Mucosa of rectum (tissue), 2 donors: ENCODE measurements around the gene INHBC.

Experiments used
- H3K27ac ChIP-seq, 2 donors: one replicate each; pipeline ENCODE4 v1.7.0; 2013; ENCODE audit warnings: inconsistent platforms in 2 of 2, low read depth in 2 of 2, low read length in 2 of 2
- H3K27me3 ChIP-seq, 2 donors: one replicate each; pipeline ENCODE4 v1.7.0; 2013; ENCODE audit warnings: low read length in 2 of 2; ENCODE audit not compliant: control insufficient read depth in 2 of 2, insufficient read depth in 2 of 2
- H3K36me3 ChIP-seq, 2 donors: one replicate each; pipeline ENCODE4 v1.7.0; 2013; ENCODE audit warnings: low read length in 2 of 2; ENCODE audit not compliant: control insufficient read depth in 2 of 2, insufficient read depth in 2 of 2
- H3K4me1 ChIP-seq, 2 donors: one replicate each; pipeline ENCODE4 v1.7.0; 2013; ENCODE audit warnings: low read length in 2 of 2, mild to moderate bottlenecking in 1 of 2; ENCODE audit not compliant: control insufficient read depth in 2 of 2, insufficient read depth in 2 of 2
- H3K4me3 ChIP-seq, 2 donors: one replicate each; pipeline ENCODE4 v1.7.0; 2013; ENCODE audit warnings: low read length in 2 of 2
- H3K9ac ChIP-seq, 2 donors: one replicate each; pipeline ENCODE4 v1.7.0; 2013; ENCODE audit warnings: low read length in 2 of 2, low read depth in 1 of 2, mild to moderate bottlenecking in 1 of 2
- H3K9me3 ChIP-seq, 2 donors: one replicate each; pipeline ENCODE4 v1.7.0; 2013; ENCODE audit warnings: low read length in 2 of 2; ENCODE audit not compliant: control insufficient read depth in 2 of 2
- donor health status: healthy.
- donor health status: Normal muscosa, but diverticular disease.

Gene INHBC

DNA sequence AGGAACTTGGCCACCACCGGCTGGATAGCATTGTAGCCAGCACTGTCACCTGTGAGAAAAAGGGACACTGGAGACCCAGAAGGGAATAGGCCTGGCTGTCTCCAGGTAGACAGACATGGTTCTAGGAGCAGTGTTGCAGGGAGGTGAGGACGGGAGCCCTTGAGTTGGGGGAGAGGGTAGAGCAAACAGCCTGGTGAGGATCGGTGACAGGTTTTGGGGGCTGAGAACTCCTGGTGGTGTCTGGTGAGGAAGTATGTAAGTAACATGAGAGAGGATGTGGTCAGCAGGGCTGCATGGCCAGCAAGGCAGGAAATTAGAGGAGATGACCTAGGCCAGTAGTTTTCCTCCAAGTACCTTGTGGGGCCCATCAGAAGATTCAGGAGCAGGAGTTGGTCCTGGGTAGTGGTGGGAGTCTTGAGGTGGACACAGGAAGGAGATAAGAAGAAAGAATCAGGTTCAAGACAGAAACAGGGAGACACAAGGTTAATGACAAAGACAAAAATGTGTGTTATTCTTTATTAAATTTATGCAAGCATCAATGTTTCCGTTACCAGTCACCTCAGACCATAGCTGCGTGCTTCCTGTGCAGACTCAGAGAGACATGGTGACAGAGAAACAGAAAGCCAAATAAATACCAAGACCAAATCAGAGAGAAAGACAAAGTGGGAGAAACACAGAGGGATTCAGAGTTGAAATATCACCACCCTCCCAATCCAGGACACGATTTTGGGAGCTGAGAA lies 45.0 kb downstream of the INHBC start, which contains the start of gene ARHGAP9:
Gene ARHGAP9, minus strand, starts transcription at position 491 of the 740 bp plus-strand sequence. Its CDS starts 460 bp downstream, at position 31.
- Histone ChIP-seq H3K4me1 (peaks cover 25 to 28% of the 10 kb centered on the region in 2 donors), H3K9ac (peak within 1 kb of the TSS; percentile 46 to 56), H3K4me3 (peak within 1 kb of the TSS in 1 of 2 donors; percentile 75), H3K9me3 (no peaks in the 10 kb centered on the region), H3K36me3 (no peaks in the 10 kb centered on the region), H3K27ac (peak within 1 kb of the TSS; percentile 75 to 91), H3K27me3 (peaks cover 12 to 42% of the 10 kb centered on the region in 2 donors)

DNA sequence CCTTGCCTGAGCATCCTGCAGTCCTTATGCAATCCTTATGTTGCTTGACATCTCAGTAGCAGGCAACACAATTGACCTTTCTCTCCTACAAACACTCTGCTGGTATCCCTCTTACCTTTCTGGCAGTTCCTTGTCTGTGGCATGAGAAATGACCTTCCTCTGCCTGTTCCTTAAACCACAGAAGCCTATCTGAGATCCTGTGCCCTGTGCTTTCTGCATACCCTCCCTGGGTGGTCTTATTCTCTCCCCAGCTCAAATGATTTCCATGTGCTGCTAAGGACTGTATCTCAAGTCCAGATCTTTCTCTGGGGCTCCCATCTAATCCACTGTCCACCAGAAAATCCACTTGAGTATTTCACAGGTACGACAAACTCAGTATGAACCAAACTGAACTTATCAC lies 47.1 kb downstream of the INHBC start:
- Histone ChIP-seq H3K27me3 (peaks cover 2 to 26% of the 10 kb centered on the region in 2 donors), H3K9me3 (no peaks in the 10 kb centered on the region), H3K36me3 (no peaks in the 10 kb centered on the region), H3K4me1 (peaks cover 10 to 20% of the 10 kb centered on the region in 2 donors), H3K27ac (no peak overlapping the region), H3K4me3 (no peak overlapping the region), H3K9ac (no peak overlapping the region)

DNA sequence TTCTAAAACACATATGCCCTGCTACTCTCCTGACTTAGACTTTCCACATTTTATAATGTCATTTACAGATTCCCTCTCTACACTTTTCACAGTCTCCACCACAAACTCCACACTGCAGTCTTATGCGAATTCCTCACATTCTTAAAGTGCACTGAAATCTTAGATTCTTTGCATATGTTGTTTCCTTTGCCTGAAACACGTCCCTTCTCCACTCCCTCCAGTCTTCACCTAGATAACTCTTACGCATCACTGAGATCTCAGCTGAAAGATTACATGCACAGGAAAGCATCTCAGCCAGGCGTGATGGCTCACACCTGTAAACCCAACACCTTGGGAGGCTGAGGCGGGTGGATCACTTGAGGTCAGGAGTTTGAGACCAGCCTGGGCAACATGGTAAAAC lies 48.9 kb downstream of the INHBC start:
- Histone ChIP-seq H3K4me3 (no peak overlapping the region), H3K36me3 (no peaks in the 10 kb centered on the region), H3K27me3 (peaks cover 2 to 14% of the 10 kb centered on the region in 2 donors), H3K27ac (no peak overlapping the region), H3K4me1 (peaks cover 15 to 21% of the 10 kb centered on the region in 2 donors), H3K9me3 (no peaks in the 10 kb centered on the region), H3K9ac (peak overlapping the region in 1 of 2 donors; percentile 24)

DNA sequence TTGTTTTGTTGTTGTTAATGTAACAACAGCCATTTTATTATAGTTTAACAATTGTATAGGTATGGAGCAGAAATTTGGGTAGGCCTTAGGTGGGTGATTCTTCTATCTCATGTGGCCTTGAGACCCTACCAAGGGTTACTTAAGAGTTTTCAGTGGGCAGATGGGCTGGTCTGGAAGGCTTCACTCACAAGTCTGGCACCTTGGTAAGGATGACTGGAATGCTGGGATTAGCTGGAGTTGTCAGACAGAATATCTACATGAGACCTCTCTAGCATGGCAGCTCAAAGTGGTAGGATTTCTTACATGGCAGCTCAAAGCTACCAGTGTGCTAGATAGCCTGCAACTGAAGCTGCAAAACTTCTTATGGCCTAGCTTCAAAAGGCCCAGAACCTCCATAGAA lies 51.1 kb downstream of the INHBC start:
- Histone ChIP-seq H3K9ac (no peak overlapping the region), H3K4me3 (no peak overlapping the region), H3K27me3 (peaks cover 2 to 3% of the 10 kb centered on the region in 2 donors), H3K4me1 (peaks cover 16 to 18% of the 10 kb centered on the region in 2 donors), H3K9me3 (no peaks in the 10 kb centered on the region), H3K27ac (no peak overlapping the region), H3K36me3 (peaks cover 9 to 14% of the 10 kb centered on the region in 2 donors)

DNA sequence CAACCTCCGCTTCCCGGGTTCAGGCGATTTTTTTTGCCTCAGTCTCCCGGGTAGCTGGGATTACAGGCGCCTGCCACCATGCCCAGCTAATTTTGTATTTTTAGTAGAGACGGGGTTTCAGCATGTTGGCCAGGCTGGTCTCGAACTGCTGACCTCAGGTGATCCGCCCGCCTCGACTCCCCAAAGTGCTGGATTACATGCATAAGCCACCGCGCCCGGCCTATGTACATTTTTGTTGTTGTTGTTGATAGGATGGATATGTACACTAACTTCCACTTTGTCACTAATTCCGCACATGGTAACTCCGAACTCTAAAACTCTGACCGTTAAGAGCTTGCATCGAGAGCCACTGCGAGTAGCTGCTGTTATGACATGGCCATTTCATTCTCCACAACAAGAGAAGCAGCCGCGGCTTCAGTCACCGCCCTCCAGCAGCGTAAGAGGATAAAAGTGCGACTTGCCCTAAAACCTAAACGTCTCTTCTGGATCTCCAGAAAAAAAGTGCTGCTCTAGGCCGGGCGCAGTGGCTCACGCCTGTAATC lies 52.5 kb downstream of the INHBC start:
- H3K27me3 ChIP-seq, result peaks cover 0 to 2% of the 10 kb centered on the region in 2 donors
- H3K9me3 ChIP-seq, result no peaks in the 10 kb centered on the region
- H3K27ac ChIP-seq, result no peak overlapping the region
- H3K4me3 ChIP-seq, result peak overlapping the region; percentile 97 to 99
- peak overlapping the region in 1 of 2 donors; percentile 26 for H3K9ac ChIP-seq
- H3K4me1 ChIP-seq, result peaks cover 16 to 18% of the 10 kb centered on the region in 2 donors
- peaks cover 20 to 22% of the 10 kb centered on the region in 2 donors for H3K36me3 ChIP-seq

DNA sequence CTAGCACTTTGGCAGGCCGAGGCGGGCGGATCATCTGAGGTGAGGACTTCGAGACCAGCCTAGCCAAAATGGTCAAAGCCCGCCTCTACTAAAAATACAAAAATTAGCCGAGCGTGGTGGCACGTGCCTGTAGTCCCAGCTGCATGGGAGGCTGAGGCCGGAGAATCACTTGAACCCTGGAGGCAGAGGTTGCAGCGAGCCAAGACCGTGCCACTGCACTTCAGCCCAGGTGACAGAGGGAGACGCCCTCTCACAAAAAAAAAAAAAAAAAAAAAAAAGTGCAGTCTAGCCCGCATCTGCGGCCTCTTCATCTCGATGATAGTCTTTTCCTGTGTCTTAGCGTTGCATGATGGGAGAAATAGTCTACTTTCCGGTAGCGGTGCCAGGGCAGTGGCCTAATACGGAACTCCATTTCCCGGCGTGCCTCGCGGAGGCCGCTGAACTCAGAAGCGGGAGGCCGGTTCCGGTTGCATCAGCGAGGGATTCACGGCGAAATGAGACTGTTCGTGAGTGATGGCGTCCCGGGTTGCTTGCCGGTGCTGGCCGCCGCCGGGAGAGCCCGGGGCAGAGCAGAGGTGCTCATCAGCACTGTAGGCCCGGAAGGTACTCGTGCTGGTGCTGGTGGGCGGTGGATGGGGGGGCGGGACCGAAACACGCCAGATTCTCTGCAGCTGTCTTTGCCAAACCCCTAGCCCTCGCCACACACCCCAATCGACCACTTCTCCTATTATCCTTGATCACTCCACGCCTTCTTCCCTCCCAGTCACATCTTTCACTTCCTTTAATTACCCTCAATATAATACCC lies 53.2 kb downstream of the INHBC start, which contains the start of gene MARS1:
Gene MARS1, plus strand, starts transcription at position 472 of the 805 bp plus-strand sequence. Its CDS starts 23 bp downstream, at position 495.
- peak within 1 kb of the TSS; percentile 97 to 99 for H3K4me3 ChIP-seq
- H3K27ac ChIP-seq, result peak within 1 kb of the TSS; percentile 75 to 86
- peak within 1 kb of the TSS; percentile 94 to 95 for H3K9ac ChIP-seq
- H3K4me1 ChIP-seq, result peaks cover 16 to 18% of the 10 kb centered on the region in 2 donors
- H3K9me3 ChIP-seq, result no peaks in the 10 kb centered on the region
- H3K27me3 ChIP-seq, result peaks cover 0 to 2% of the 10 kb centered on the region in 2 donors
- H3K36me3 ChIP-seq, result peaks cover 22 to 25% of the 10 kb centered on the region in 2 donors

DNA sequence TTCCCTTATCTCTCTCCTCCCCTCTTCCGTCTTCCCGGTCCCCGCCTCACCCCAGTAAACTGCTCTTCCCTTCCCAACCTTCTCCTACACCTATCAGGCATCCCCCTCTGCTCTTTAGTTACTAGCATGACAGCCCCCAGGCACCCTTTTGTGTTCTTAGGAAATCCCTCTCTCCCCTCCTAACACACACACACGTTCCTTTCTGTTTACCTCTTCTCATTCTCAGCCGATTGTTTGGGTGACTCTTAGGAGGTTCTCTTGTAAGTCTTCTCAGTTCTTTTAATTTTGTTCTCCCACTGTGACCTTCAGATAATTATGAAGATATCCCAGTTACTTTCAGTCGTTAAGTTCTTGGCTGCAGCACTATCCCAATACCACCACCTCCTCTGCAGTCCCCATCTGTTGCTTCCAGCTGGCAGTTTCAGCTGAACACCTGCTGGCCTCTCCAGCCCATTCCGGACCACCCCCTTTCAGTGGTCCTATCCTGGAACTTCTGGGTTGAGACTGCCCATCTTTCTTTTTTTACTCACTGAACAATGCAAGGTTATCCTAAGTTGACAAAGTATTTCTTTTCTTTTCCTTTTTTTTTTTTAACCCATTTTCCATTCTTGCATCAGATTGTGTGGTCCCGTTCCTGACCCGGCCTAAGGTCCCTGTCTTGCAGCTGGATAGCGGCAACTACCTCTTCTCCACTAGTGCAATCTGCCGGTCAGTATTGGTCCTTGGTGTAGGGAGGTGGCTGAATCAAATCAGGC lies 54.0 kb downstream of the INHBC start:
- Histone ChIP-seq H3K4me1 (peaks cover 16 to 18% of the 10 kb centered on the region in 2 donors), H3K4me3 (peak overlapping the region; percentile 97 to 99), H3K9ac (peak overlapping the region; percentile 94 to 95), H3K9me3 (no peaks in the 10 kb centered on the region), H3K27ac (peak overlapping the region; percentile 75 to 86), H3K27me3 (no peaks in the 10 kb centered on the region), H3K36me3 (peaks cover 24 to 28% of the 10 kb centered on the region in 2 donors)

DNA sequence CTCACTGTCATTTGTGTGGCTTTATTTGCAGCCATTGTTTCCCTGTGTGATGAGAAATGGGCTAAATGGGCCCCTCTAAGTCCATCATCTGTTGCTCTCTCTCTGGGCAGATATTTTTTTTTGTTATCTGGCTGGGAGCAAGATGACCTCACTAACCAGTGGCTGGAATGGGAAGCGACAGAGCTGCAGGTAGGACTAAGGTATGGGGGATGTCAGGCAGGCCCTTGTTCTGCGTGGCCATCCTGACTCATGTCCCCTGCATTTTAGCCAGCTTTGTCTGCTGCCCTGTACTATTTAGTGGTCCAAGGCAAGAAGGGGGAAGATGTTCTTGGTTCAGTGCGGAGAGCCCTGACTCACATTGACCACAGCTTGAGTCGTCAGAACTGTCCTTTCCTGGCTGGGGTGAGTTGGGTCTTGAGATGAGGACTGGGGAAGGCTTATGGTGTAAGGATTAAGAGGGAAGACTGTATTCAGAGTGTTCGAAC lies 54.6 kb downstream of the INHBC start:
- Histone ChIP-seq H3K27ac (no peak overlapping the region), H3K4me1 (peaks cover 16 to 18% of the 10 kb centered on the region in 2 donors), H3K27me3 (no peaks in the 10 kb centered on the region), H3K36me3 (peaks cover 24 to 28% of the 10 kb centered on the region in 2 donors), H3K4me3 (peak overlapping the region; percentile 97 to 99), H3K9me3 (no peaks in the 10 kb centered on the region), H3K9ac (no peak overlapping the region)

DNA sequence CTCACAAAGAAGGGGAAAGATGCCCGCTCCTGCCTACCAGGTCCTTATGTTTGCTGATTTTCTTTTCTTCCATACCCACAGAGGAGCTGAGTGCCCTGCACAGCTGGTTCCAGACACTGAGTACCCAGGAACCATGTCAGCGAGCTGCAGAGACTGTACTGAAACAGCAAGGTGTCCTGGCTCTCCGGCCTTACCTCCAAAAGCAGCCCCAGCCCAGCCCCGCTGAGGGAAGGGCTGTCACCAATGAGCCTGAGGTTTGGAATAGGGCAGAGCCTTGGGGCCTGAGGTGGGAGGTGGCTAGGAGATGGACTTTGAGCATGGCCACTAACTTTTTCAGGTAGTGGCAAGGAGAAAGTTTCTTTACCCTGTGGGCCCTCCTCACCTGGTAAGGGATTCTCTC lies 55.5 kb downstream of the INHBC start:
- Histone ChIP-seq H3K9me3 (no peaks in the 10 kb centered on the region), H3K27ac (no peak overlapping the region), H3K27me3 (no peaks in the 10 kb centered on the region), H3K4me1 (peaks cover 16 to 18% of the 10 kb centered on the region in 2 donors), H3K9ac (no peak overlapping the region), H3K36me3 (peaks cover 24 to 28% of the 10 kb centered on the region in 2 donors), H3K4me3 (no peak overlapping the region)
